ENCODE results near the gene DCUN1D2.

DCUN1D2 gene

DNA sequence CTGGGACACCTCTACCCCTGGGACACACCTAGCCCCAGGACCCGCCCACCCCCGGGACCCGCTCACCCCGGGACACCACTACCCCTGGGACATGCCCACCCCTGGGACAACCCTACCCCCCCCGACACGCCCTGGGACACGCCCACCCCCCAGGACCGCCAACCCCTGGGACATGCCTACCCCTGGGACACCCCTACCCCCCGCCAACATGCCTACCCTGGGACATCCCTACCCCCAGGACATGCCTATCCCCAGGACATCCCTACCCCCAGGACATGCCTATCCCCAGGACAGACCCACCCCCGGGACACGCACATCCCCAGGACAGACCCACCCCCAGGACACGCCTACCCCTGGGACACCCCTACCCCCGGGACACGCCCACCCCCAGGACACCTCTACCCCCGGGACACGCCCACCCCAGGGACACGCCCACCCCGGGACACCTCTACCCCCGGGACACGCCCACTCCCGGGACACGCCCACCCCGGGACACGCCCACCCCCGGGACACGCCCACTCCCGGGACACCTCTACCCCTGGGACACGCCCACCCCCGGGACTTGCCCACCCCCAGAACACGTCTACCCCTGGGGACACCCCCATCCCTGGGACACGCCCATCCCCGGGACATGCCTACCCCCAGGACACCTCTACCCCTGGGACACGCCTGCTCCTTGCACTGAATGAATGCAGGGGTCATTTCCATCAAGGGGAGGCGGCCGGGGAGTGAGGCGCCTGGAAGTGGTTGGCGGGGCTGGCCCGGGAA lies 69.5 kb downstream of the DCUN1D2 start:
- DNase-seq, result no peak

DNA sequence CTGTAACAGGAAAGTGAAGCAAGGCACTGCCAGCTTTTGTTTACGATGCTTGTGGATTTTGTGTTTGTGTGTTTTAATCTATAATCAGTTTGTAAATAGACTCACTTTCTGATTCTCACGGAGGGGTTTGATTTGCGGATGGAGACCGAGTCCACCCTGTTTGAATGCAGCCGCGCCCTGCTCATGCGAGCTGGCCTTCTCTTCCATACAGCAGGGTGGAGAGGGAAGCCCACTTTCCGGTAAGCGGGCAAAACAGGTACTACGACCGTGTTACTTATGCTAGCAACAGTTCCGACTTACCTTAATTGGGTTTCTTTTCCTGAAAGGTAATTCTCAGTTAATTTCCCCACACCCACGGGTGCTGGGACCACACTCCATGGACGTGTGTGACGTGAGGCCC lies 70.3 kb downstream of the DCUN1D2 start:
- DNase-seq, result no peak

DNA sequence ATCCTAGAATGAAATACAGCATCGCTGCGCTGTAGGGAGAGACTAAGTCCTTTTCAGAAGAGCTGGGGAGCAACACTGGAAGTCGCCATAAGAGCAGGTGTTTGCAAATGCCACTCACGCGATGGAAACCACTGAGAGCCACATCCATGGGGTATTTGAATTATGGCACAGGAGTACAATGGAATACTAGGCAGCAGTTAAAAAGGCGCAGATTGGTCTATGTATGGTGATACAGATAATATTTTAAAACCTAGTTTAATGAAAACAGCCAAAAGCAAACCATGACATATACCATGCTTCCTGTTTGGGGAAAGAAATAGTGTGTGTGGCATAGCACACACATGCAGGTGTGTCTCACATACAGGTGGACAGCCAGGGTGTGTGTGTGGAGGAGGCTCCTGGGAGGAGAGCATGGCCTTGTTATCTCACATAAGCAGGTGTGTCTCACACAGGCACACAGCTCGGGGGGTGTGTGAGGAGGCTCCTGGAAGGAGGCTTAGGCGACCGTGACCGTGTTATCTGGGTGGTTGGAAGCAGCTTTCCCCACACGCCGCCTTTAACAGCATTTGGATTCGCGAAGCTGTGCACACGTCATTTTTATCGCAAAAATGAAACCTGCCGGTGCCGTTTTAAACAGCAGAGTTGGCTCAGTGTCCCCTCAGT lies 70.8 kb downstream of the DCUN1D2 start:
- no peak for DNase-seq

DNA sequence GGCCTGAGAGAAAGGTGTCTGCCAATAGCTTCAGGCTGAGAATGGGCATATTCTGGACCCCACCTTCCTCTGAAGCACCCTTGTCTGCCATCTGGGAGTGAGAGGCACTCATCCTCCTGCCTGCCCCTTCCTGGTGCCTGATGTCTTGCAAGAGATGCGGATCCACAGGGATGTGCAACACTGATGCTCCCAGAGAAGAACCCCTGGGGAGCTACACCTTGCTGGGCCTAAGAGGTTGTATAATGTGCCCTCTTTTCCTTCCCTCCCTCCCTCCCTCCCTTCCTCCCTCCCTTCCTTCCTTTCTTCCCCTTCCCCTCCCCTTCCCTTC lies 71.8 kb downstream of the DCUN1D2 start:
- DNase-seq, result no peak

DNA sequence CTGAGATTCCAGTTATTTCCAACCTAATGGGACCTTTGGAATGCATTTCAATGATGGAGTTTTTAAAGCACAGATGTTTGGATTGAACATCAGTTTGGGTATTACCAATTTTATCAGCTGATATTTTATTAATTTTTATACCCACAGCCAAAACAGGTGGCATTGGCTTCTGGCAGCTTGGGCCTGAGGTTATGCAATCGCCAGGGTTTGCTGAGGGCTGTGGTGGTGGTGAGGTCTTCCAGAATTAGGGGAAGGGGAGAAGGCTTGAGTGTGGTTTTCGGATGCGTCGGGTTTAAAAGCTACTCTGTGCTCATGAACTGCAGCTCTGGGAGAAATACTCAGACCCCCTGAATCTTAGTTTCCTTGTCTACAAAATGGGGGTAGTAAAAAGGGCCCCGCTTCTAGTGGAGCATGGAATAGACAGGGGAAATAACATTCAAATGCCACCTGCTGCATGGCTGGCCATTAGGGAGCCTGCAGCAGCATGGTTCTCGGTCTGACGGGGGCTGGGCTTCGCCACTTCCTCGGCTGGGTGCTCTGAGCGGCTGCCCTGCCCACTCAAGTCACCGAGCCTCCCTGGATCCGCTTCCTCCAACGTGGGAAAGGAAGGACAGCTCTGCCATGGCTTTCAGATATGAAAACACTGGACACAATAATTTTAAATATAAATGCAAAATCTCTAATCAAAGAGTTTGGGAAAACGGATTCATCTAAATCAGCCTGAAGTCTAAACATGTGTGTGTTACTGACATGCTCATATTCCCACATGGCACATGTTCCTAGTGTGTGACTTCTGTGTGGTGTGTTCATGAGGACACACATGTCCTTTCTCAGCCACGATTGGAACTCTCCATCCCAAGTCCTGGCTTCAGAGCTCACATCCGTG lies 72.4 kb downstream of the DCUN1D2 start:
- DNase-seq, result no peak

DNA sequence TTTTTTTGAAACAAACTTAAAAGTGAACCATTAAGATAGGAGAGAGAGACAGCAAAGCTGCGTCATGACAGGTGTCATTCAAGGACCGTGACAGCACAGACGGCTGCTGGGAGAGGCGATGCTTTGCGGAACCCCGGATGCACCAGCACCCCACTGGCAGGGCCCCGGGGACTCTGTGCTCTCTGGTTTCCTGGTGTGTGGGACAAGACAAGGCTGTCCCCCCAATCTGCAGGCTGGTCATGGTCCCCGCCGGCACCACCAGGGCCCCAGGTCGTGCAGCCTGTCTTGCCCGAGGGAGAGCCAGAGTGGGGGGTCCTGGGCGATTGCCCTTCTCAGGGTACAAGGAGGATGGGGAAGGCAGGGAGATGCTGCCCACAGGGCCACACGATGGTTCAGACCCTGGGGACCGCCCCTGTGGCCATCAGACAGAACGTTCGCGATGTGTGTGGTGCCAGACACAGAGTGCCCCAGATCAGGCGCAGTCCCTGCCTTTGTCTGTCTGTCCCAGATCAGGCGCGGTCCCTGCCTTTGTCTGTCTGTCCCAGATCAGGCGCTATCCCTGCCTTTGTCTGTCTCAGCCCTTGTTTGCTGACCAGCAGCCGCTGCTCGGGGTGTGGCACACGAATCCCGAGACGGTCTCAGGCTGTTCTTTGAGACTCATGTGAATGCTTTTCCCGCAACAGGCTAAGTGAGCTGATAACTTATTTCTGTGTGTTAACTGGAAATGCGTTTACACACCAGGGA lies 73.3 kb downstream of the DCUN1D2 start:
- no peak for DNase-seq

DNA sequence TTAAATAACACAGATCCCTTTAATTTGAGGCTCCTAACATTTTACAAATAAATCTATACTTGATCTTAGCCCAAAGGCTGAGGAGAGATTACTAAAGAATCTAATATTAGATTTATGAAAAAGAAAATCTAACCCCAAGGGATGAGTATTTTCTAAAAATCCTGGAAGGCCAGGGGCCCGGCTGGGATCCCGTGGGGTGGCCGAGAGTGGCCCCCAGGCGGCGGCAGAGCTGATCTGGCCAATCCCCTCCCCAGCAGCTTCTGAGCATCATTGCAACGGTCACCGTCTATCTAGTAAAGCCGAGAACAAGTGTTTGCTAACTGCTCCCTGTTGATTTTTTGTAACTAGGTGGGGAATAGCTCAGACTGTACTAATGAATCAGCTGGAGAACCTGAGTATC lies 74.7 kb downstream of the DCUN1D2 start:
- DNase-seq, result no peak

DNA sequence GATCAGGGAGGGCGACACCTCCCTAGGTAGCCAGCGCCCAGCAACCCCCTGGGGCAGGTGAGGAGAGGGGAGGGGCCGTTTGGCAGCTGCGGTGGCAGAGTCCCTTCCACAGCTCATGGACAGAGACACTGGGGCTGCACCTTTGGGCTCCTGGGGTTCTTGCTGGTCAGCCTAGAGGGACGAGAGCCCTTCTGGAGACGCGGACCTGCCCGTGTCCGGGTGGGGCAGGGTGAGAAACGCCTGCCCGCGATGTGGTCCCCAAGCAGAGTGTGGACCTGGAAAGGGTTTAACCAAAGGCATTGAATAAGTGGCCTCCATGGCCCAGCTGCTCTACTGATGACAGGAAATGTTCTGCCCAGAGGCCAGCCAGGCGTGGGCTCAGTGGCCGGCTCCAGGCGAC lies 75.5 kb downstream of the DCUN1D2 start:
- no peak for DNase-seq

DNA sequence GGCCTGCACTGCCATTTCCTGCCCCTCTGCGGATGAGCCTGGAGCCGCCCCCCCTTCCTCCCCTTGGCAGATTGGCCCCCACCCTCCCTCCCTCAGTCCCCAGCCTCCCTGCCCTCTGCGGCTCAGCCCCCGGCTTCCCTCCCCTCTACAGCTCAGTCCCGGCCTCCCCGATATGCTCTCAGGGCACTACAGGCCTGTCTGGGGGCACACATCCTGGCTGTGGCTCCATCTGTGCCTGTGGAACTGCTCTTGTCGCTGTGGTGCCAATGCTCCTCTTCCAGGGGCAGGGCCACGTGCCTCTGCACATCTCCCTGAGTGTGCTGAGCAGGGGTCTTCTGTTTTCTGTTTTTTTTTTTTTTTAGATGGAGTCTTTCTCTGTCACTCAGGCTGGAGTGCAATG lies 76.2 kb downstream of the DCUN1D2 start:
- no peak for DNase-seq

DNA sequence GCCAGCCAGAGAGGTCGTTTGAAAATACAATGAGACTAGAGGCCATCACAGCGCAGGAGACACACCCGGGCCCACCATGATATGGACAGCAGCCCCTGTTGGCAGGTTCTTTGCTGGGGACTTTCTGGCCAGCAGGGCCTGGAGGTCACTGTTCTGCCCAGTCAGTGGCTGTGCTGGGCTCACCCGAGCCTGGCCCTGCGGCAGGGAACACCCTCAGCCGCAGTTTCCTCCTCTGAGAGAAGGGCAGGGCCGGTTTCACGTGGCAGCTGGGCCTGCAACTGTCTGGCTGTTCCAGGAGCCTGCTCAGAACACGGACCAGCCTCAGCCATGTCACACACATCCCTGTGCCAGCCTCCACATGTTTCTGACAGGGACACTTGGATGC lies 76.6 kb downstream of the DCUN1D2 start:
- no peak for DNase-seq

DNA sequence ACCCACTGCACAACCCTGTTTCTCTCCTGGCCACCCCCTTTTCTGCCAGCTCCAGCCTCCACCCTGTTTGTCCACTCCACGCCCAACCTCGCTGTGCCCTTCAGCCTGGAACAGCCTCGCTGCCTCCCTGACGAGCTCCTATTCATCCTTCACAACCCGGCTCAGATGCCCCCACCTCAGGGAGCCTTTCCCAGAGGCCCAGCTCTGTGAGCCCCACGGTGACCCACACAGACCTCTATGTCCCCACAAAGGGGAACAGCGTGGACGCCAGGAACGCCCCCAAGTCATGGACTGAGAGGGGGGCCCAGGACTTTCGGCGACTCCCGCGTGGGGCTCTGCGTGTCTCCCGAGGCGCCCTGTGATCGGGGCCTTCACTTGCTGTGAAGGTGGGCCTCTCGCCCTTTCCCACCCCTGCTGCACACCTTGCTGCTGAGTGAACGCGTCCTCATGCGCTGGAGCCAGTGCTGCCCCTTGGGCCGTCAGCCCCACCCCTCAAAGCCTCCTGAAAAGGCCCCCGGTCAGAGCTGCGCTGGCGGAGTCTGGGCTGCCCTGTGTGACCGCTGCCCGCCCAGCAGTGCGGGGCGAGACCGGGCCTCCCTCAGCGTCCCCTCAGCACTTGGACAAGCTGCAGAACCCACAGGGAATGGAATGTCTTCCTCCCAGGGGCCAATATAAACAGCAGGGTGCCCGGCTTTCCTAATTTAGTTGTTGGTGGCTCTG lies 77.2 kb downstream of the DCUN1D2 start:
- DNase-seq, result no peak

DNA sequence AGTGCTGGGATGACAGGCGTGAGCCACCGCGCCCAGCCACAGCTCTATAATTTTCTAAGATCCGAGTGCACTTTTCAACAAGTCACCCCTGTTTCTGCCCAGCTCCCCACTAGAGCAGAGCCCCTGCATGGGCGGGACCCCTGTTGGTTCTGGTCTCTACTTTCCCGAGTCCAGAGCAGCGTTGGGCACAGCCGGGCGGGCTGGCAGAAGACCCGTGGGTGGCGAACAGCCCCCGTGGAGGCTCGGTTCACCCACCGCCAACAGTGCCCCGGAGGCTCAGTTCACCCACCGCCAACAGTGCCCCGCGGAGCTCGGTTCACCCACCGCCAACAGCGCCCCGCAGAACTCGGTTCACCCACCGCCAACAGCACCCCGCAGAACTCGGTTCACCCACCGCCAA lies 78.1 kb downstream of the DCUN1D2 start:
- no peak for DNase-seq

DNA sequence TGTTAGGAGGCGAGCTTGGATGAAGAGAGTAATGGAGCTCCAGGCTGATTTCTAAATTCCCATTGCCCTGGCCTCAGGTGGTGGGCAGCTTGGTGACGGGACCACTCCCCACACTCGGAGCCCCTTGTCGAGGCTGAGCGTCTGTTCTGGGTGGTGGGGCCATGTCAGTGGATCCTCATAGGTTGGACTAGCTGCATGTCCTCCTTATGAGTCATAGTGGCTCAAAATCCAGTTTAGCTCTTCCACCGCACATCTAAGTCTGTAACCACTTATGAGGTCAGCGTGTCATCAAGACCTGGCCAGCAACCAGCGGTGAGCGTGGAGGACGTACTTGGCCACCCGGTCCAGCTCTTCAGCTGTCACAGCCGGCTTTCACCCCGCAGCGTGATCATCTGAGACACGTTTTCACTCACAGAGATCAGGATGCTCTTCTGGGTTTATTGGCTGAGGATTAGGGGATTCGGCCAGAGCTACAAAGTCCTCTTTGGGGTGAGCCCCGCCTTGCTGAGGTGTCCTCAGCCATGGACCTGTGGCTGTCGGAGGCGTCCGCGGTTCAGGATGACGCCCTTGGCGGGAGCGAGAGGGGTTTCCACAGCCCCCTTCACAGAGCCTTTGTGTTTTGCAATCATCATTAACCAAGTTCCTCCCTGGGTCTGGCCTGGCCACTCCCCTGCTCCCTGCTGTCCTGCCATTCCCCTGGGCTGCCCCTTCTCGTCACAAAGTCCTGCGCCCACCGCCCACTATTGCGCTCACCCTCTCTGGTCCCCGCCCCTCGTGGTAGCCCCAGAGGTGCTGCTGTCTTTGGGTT lies 79.1 kb downstream of the DCUN1D2 start:
- DNase-seq, result no peak

DNA sequence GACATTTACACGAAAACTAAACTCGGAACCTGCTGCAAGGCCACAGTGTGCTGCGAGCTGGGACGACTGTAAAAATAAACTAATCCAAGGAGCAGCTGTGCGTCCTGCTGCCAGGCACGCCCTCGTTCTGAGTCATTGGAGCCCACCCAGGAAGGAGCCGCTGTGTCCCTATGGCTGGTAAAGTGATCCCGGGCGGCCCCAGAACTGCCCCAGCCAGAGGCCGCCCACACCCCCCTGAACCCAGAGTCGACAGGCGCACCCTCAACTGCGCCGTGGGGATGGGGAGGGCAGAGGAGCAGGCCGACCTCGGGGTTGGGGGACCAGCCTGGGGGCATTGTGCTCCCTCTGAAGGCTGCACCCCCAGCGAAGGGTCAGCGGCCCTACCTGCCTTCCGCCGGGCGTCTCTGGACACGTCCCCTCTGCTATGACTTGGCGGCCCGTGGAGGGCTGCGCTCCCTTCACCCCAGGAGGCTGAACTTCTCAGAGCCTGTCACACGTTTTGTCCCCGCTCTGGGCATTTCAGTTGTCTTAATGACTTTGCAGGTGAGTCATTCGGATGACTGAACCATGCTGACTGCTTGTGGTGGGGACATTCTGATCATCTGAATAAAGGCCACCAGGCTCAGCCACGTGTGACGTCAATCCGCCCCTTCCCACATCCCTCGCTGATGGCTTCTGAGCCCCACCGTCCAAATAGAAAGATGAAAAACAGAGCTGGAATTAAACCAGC lies 79.9 kb downstream of the DCUN1D2 start:
- DNase-seq, result no peak

DNA sequence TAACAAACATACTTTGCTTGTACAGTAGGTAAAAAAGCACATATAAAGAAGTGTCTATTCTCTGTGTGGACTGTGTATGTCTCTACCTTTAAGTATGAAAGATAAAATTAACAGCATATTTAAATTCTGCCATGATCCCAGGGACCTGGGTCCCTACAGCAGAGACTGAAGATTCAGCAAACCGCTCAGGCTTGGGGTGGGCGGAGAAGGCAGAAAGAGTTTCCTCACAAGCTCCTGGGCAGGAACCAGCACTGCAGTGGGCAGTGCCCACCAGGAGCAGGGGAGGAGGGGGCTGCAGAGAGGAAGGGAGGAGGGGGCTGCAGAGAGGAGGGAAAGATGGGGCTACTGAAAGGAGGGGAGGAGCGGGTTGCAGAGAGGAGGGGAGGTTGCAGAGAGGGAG lies 81.9 kb downstream of the DCUN1D2 start:
- no peak for DNase-seq

DNA sequence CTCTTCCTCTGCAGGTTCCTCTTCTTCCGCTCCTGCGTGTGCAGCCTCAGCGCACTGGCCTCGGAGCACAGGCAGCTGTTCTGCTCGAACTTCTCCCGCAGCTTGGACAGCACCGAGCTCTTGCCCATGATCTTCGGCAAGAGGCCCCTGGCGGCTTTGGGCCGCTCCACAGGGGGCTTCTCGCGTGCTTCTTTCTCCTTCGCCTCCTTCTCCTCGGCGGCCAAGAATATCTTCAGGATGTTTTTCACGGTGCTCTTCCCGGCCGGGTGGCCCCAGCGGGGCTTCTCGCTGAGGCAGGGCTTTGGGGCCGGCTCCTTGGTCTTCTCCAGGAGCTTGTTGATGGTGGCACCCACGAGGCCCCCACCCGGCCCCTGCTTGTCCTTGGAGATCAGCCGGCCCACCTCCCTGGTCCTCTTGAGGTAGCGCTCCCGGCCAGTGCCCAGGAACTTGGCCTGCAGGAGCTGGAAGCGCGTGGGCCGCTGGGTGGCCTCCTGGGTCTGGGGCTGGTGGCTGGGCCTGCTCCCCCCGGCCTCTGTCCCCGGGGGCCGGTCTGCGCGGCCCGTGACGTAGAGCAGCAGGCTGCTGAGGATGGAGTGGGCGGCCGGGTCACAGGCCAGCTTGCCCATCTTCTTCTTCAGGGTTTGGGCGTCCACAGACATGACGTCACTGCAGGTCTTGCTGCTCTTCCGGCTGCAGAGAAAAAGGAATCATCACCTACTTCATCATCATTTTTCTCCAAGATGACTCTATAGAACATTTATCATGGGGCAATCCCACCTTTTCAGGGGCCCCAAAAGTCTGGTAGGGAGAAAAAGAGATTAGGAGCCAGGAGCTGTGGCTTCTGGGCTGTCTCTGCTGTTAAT lies 82.7 kb downstream of the DCUN1D2 start:
- DNase-seq, result no peak

DNA sequence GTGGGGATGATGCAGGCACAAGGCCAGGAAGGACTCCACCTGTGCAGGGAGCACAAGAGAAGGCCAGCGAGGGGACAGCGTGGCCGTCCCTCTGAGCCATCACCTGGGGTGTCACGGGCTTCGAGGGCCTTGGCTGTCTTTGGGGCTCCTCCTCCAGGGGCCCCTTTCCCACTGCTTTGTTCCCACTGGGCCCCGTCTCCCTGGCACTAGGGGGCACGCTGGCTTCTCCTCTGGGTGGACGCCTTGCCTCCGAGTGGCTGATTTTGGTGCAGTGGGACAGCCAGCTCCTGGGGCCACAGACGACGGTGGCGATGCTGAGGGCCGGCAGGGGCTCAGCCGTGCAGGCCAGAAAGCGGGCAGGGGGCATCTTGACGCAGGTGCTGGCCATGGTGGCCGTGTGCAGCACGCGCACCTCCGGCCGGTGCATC lies 83.4 kb downstream of the DCUN1D2 start:
- DNase-seq, result no peak

DNA sequence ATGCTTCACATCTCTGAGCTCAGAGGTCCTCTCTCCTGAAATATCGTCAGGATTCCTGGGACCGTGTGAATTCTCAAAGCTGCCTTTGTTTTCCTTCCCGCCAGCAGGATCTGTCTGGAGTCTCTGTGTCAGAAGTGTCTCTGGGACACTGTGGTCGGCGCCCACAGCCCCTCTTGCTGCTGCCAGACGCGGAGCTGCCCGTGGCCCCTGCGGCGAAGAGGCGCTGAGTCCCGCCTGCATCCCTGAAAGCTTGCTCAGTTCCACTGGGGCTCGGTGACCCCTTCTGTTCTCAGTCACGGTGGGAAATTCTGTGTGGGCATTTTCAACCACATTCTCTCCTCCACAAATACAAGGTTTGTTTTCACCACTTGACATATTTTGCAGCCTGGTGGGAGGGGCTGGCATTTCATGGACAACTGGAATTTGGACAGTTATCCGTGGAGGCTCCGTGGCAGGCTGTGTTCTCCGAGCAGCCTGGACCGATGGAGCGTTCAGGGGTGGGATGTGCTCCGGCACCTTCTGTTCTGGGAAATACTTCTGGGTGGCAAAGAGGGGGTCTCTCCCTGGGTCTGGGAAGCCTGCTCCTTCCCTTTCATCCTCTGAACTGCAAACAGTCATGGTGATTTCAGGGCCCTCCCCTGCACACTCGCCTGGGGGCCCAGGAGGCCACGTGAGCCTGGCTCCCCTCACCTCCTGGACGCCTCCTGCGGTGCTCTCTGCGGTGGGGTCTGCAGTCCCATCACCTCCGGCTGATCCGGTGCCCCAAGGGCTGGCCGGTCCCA lies 84.0 kb downstream of the DCUN1D2 start:
- peak; percentile 42 for DNase-seq
